CD14-positive monocyte (primary cell): Measurements from ENCODE around the gene FAM120A. TPM values are rescaled to one million over a fixed set of nuclear protein-coding genes. Genes with fewer than 3 reads are reported as not detected.

ENCODE experiments used
- DNase-seq, 3 donors: peaks; one replicate each; pipeline ENCODE4 v3.0.0-alpha.2; 2011 to 2022
- H2AFZ ChIP-seq: 2 replicates; pipeline ENCODE4 v1.6.0; 2012; ENCODE audit warnings: mild to moderate bottlenecking, low read depth, low read length, inconsistent platforms; ENCODE audit not compliant: insufficient read depth, poor library complexity, severe bottlenecking
- H3K27ac ChIP-seq, 2 donors: 1 replicate in 1 of 2; 2 replicates in 1 of 2; pipeline ENCODE4 v1.5.1; 2012 to 2013; ENCODE audit warnings: low read length in 2 of 2, control low read depth in 1 of 2, inconsistent platforms in 1 of 2, low read depth in 1 of 2, mild to moderate bottlenecking in 1 of 2
- H3K27me3 ChIP-seq, 2 donors: one replicate each; pipeline versions ENCODE4 v1.6.0 to v1.6.1; 2011 to 2013; ENCODE audit warnings: low read length in 2 of 2; ENCODE audit not compliant: control insufficient read depth in 2 of 2, insufficient read depth in 2 of 2
- H3K36me3 ChIP-seq, 2 donors: replicated peaks in 1 of 2; 1 replicate in 1 of 2; 2 replicates in 1 of 2; pipeline versions ENCODE4 v1.5.1 to v1.6.1; 2012 to 2013; ENCODE audit warnings: low read length in 2 of 2, control low read depth in 1 of 2, inconsistent platforms in 1 of 2, mild to moderate bottlenecking in 1 of 2; ENCODE audit not compliant: insufficient read depth in 2 of 2, control insufficient read depth in 1 of 2
- H3K4me1 ChIP-seq, 2 donors: 1 replicate in 1 of 2; 2 replicates in 1 of 2; pipeline versions ENCODE4 v1.5.1 to v1.6.1; 2012 to 2013; ENCODE audit warnings: low read length in 2 of 2, control low read depth in 1 of 2, inconsistent platforms in 1 of 2, mild to moderate bottlenecking in 1 of 2, moderate library complexity in 1 of 2; ENCODE audit not compliant: insufficient read depth in 2 of 2, control insufficient read depth in 1 of 2
- H3K4me2 ChIP-seq: replicated peaks from 2 replicates; pipeline ENCODE3; 2012; ENCODE audit warnings: low read length, moderate library complexity, mild to moderate bottlenecking; ENCODE audit not compliant: poor library complexity, severe bottlenecking; ENCODE audit errors: extremely low read depth
- H3K4me3 ChIP-seq, 3 experiments: fragments of 200-600 bp in 1 of 3; sonication (generic) in 1 of 3; replicated peaks in 1 of 3; 1 replicate in 2 of 3; 2 replicates in 1 of 3; pipeline ENCODE4 v1.5.1; 2011 to 2013; ENCODE audit warnings: low read length in 3 of 3, mild to moderate bottlenecking in 3 of 3, control low read depth in 2 of 3, low read depth in 2 of 3, inconsistent platforms in 1 of 3, moderate library complexity in 1 of 3
- H3K79me2 ChIP-seq: 2 replicates; pipeline ENCODE4 v1.6.0; 2012; ENCODE audit warnings: mild to moderate bottlenecking, control low read depth, inconsistent platforms, low read length, moderate library complexity; ENCODE audit not compliant: insufficient read depth
- H3K9ac ChIP-seq: 2 replicates; pipeline ENCODE4 v1.6.0; 2017; ENCODE audit warnings: low read length, mild to moderate bottlenecking; ENCODE audit not compliant: insufficient read depth, poor library complexity, severe bottlenecking
- H3K9me3 ChIP-seq, 2 donors: replicated peaks in 1 of 2; 1 replicate in 1 of 2; 2 replicates in 1 of 2; pipeline versions ENCODE4 v1.5.1 to v1.6.1; 2012 to 2013; ENCODE audit warnings: low read length in 2 of 2, control low read depth in 1 of 2; ENCODE audit not compliant: control insufficient read depth in 1 of 2, insufficient read depth in 1 of 2
- H4K20me1 ChIP-seq: 2 replicates; pipeline ENCODE4 v1.6.0; 2012; ENCODE audit warnings: mild to moderate bottlenecking, low read length, control low read depth, moderate library complexity; ENCODE audit not compliant: insufficient read depth
- H3K27ac Mint-ChIP-seq, 7 donors: one replicate each; pipeline ENCODE4 v1.8.0; 2020; ENCODE audit warnings: mild to moderate bottlenecking in 7 of 7, mixed read lengths in 7 of 7, moderate library complexity in 6 of 7, inconsistent platforms in 2 of 7
- H3K27me3 Mint-ChIP-seq, 3 donors: one replicate each; pipeline ENCODE4 v1.8.0; 2021 to 2022; ENCODE audit warnings: low read depth in 3 of 3, mild to moderate bottlenecking in 3 of 3, mixed read lengths in 3 of 3, moderate library complexity in 3 of 3, inconsistent platforms in 1 of 3
- H3K36me3 Mint-ChIP-seq, 2 donors: one replicate each; pipeline ENCODE4 v1.8.0; 2020; ENCODE audit warnings: mixed read lengths in 2 of 2, inconsistent platforms in 1 of 2, mild to moderate bottlenecking in 1 of 2
- H3K4me1 Mint-ChIP-seq: one replicate; pipeline ENCODE4 v1.8.0; 2020; ENCODE audit warnings: mild to moderate bottlenecking, mixed read lengths
- H3K4me3 Mint-ChIP-seq, 2 donors: one replicate each; pipeline ENCODE4 v1.8.0; 2020; ENCODE audit warnings: mild to moderate bottlenecking in 2 of 2, mixed read lengths in 2 of 2, moderate library complexity in 1 of 2
- H3K9me3 Mint-ChIP-seq, 7 donors: one replicate each; pipeline ENCODE4 v1.8.0; 2020 to 2022; ENCODE audit warnings: mixed read lengths in 7 of 7, mild to moderate bottlenecking in 6 of 7, moderate library complexity in 6 of 7, inconsistent platforms in 2 of 7
- WGBS: methylation state at CpG from one replicate; pipeline ENCODE4 v1.1.5; 2013; ENCODE audit warnings: missing lambda C conversion rate; ENCODE audit not compliant: insufficient coverage; 5-methylcytosine and 5-hydroxymethylcytosine counted together
- intact Hi-C, 2 donors: fragments of 100-400 bp; cut with micrococcal nuclease; formaldehyde crosslinking; loops; one replicate each; pipeline versions ENCODE4 v1.15.0 to v1.15.1; 2023
- polyA plus RNA-seq, 3 donors: library from polyadenylated mRNA; depleted of rRNA in 1 of 3; unstranded in 2 of 3; stranded (reverse) in 1 of 3; fragments of 300-500 nt in 2 of 3; fragments of >200 nt in 1 of 3; fragmentation: Illumina TruSeq in 2 of 3; gene quantifications; 1 replicate in 2 of 3; 2 replicates in 1 of 3; pipeline ENCODE4 v1.2.3, GENCODE V29; 2012 to 2021
- TF ChIP-seq, protein P1 (sequence below): fragments of 200-600 bp; IDR thresholded peaks from one replicate; pipeline ENCODE4 v1.8.0; 2022; ENCODE audit warnings: antibody characterized with exemption, mild to moderate bottlenecking

Gene FAM120A
- polyA plus RNA-seq, 3 donors = 10.4 to 76.6 (median 12.7) TPM

DNA sequence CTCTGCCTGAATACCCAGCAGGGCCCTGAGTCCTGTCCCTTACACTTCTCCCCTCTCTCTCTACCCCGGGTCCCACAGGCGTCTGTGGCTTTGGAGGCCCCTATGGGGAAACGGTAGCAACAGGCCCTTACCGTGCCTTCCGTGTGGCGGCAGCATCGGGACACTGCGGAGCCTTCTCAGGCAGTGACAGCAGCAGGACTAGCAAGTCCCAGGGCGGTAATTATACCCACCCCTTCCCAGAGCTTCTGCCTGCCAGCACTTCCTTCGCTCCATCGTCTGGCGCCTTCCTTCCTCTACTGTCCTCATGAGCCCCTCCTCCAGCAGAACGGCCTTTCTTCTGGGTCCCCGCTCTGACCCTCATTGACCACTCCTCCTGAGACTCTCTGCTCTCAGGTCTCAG, 107.0 kb downstream of the FAM120A start:
- Mint-ChIP-seq H3K27me3 (no peaks in the 10 kb centered on the region), H3K9me3 (peaks cover 0 to 2% (median 0%) of the 10 kb centered on the region in 7 donors), H3K4me3 (no peak overlapping the region), H3K27ac (peak overlapping the region in 2 of 7 donors; percentile 30 to 79), H3K36me3 (peaks cover 81 to 90% of the 10 kb centered on the region in 2 donors), H3K4me1 (no peaks in the 10 kb centered on the region)
- no peak overlapping the region for H3K4me2 ChIP-seq
- H3K9me3 ChIP-seq = no peaks in the 10 kb centered on the region
- no peak overlapping the region for H3K9ac ChIP-seq
- no peaks in the 10 kb centered on the region for H3K4me1 ChIP-seq
- no peaks in the 10 kb centered on the region for H3K79me2 ChIP-seq
- TF ChIP-seq, protein P1, sequence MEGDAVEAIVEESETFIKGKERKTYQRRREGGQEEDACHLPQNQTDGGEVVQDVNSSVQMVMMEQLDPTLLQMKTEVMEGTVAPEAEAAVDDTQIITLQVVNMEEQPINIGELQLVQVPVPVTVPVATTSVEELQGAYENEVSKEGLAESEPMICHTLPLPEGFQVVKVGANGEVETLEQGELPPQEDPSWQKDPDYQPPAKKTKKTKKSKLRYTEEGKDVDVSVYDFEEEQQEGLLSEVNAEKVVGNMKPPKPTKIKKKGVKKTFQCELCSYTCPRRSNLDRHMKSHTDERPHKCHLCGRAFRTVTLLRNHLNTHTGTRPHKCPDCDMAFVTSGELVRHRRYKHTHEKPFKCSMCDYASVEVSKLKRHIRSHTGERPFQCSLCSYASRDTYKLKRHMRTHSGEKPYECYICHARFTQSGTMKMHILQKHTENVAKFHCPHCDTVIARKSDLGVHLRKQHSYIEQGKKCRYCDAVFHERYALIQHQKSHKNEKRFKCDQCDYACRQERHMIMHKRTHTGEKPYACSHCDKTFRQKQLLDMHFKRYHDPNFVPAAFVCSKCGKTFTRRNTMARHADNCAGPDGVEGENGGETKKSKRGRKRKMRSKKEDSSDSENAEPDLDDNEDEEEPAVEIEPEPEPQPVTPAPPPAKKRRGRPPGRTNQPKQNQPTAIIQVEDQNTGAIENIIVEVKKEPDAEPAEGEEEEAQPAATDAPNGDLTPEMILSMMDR = no peak
- 88% methylated on average over 14 of the region's 14 CpGs for WGBS
- intact Hi-C loops = no loop called here
- no peak for DNase-seq
- H3K27ac ChIP-seq = no peak overlapping the region
- H4K20me1 ChIP-seq = peaks cover 6% of the 10 kb centered on the region
- no peak overlapping the region for H3K4me3 ChIP-seq
- peaks cover 89 to 97% of the 10 kb centered on the region in 2 donors for H3K36me3 ChIP-seq
- no peak overlapping the region for H2AFZ ChIP-seq
- H3K27me3 ChIP-seq = no peaks in the 10 kb centered on the region

DNA sequence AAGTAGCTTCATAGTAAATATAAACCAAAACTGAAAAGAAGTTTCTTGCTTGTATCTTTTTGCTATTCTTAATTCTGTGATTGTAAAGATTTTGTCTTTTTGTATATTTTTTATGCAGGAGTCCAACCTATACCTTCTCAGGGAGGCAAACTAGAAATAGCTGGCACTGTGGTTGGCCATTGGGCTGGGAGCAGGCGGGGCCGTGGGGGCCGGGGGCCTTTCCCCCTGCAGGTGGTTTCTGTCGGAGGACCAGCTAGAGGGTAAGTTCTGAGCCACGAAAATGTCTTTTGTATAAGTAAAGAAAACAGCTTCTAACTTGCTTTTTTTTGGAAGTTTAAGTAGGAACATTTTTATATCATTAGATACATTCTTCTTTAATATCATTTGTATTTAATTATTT, 109.5 kb downstream of the FAM120A start:
- Histone ChIP-seq H2AFZ (no peak overlapping the region), H3K4me2 (no peak overlapping the region), H3K27ac (no peak overlapping the region), H3K36me3 (peaks cover 81 to 93% of the 10 kb centered on the region in 2 donors), H3K4me1 (peaks cover 2 to 3% of the 10 kb centered on the region in 2 donors), H3K9ac (no peak overlapping the region), H3K27me3 (no peaks in the 10 kb centered on the region), H4K20me1 (no peaks in the 10 kb centered on the region), H3K4me3 (no peak overlapping the region), H3K79me2 (no peaks in the 10 kb centered on the region), H3K9me3 (no peaks in the 10 kb centered on the region)
- Mint-ChIP-seq H3K27ac (no peak overlapping the region), H3K9me3 (peaks cover 0 to 2% (median 0%) of the 10 kb centered on the region in 7 donors), H3K4me1 (peaks cover 3% of the 10 kb centered on the region), H3K27me3 (peaks cover 0 to 1% (median 0%) of the 10 kb centered on the region in 3 donors), H3K36me3 (peaks cover 77 to 88% of the 10 kb centered on the region in 2 donors), H3K4me3 (no peak overlapping the region)
- DNase-seq = no peak
- TF ChIP-seq, protein P1 = no peak
- 86% methylated on average over 3 of the region's 5 CpGs for WGBS
- intact Hi-C loops = loop anchor here in 1 of 2 donors (10.0 kb wide), 4 partner anchors 426 to 886 kb away; partner anchors contain the start of genes BICD2, CARD19, IPPK and NINJ1
